HepG2 (cell line): Measurements from ENCODE around the gene EFS. TPM values are rescaled to one million over a fixed set of nuclear protein-coding genes. Genes with fewer than 3 reads are reported as not detected.

Experiments
- CENPT ChIP-seq: sonication (generic); formaldehyde crosslinking; IDR thresholded peaks from 2 replicates; pipeline ENCODE4 v1.8.0; 2022; ENCODE audit warnings: low read depth, mild to moderate bottlenecking, moderate library complexity, missing genetic modification reagents
- DNMT3B ChIP-seq: conservative IDR thresholded peaks from 2 replicates; pipeline ENCODE4 v1.6.1; 2016; ENCODE audit warnings: missing biosample characterization, control low read depth
- ELF1 ChIP-seq: sonication (generic); formaldehyde crosslinking; IDR thresholded peaks from 2 replicates; pipeline ENCODE4 v1.4.0; 2020; ENCODE audit warnings: missing genetic modification reagents
- HBP1 ChIP-seq: IDR thresholded peaks from 2 replicates; pipeline ENCODE4 v1.6.1; 2016; ENCODE audit warnings: low read depth, control low read depth
- HNF1B ChIP-seq: sonication (generic); formaldehyde crosslinking; IDR thresholded peaks from 2 replicates; pipeline ENCODE4 v1.5.1; 2020; ENCODE audit warnings: mild to moderate bottlenecking, moderate library complexity, missing genetic modification reagents
- HNRNPH1 ChIP-seq: fragments of 200-400 bp; formaldehyde crosslinking; optimal IDR thresholded peaks from 2 replicates; pipeline ENCODE3; 2017; ENCODE audit warnings: mild to moderate bottlenecking, low read depth, low read length
- NCOA1 ChIP-seq: sonication (generic); formaldehyde crosslinking; IDR thresholded peaks from 2 replicates; pipeline ENCODE4 v1.9.0; 2021; ENCODE audit warnings: missing genetic modification reagents
- PRPF4 ChIP-seq: fragments of 200-400 bp; formaldehyde crosslinking; IDR thresholded peaks from 2 replicates; pipeline ENCODE4 v1.6.1; 2016; ENCODE audit warnings: low read length, low read depth; ENCODE audit not compliant: poor library complexity, severe bottlenecking
- PTBP1 ChIP-seq: fragments of 200-400 bp; formaldehyde crosslinking; IDR thresholded peaks from 2 replicates; pipeline ENCODE4 v1.6.1; 2018; ENCODE audit warnings: low read length, low read depth; ENCODE audit not compliant: poor library complexity, severe bottlenecking
- RXRA ChIP-seq: sonication (generic); formaldehyde crosslinking; IDR thresholded peaks from 2 replicates; pipeline ENCODE4 v1.5.1; 2020; ENCODE audit warnings: missing genetic modification reagents
- SMAD9 ChIP-seq: sonication (generic); formaldehyde crosslinking; IDR thresholded peaks from 2 replicates; pipeline ENCODE4 v1.5.1; 2020; ENCODE audit warnings: mild to moderate bottlenecking, missing genetic modification reagents
- SMARCE1 ChIP-seq: fragments of 450-650 bp; IDR thresholded peaks from 2 replicates; pipeline ENCODE4 v1.6.1; 2017; ENCODE audit warnings: borderline replicate concordance
- TEF ChIP-seq: sonication (generic); formaldehyde crosslinking; IDR thresholded peaks from 2 replicates; pipeline ENCODE4 v1.5.0; 2020; ENCODE audit warnings: missing genetic modification reagents
- TFDP2 ChIP-seq: sonication (generic); formaldehyde crosslinking; IDR thresholded peaks from 2 replicates; pipeline ENCODE4 v1.4.0; 2020; ENCODE audit warnings: missing genetic modification reagents
- ZBTB34 ChIP-seq: sonication (generic); formaldehyde crosslinking; IDR thresholded peaks from 2 replicates; pipeline ENCODE4 v1.8.0; 2022; ENCODE audit warnings: mild to moderate bottlenecking, missing genetic modification reagents
- ZFP90 ChIP-seq: sonication (generic); formaldehyde crosslinking; IDR thresholded peaks from 2 replicates; pipeline ENCODE4 v1.8.0; 2022; ENCODE audit warnings: missing genetic modification reagents, mild to moderate bottlenecking, inconsistent platforms, borderline replicate concordance
- ZNF280D ChIP-seq: sonication (generic); formaldehyde crosslinking; IDR thresholded peaks from 2 replicates; pipeline ENCODE4 v1.5.1; 2020; ENCODE audit warnings: mild to moderate bottlenecking, missing genetic modification reagents
- ZNF749 ChIP-seq: sonication (generic); formaldehyde crosslinking; IDR thresholded peaks from 2 replicates; pipeline ENCODE4 v1.8.0; 2022; ENCODE audit warnings: mild to moderate bottlenecking, missing genetic modification reagents, moderate library complexity, borderline replicate concordance
- polyA plus RNA-seq, 8 experiments: library from polyadenylated mRNA; depleted of rRNA in 3 of 8; stranded (reverse) in 7 of 8; unstranded in 1 of 8; fragments of >200 nt; fragmentation: Illumina TruSeq in 4 of 8; extraction: Trizol in 4 of 8; gene quantifications; 2 replicates each; pipeline versions ENCODE4 v1.2.1 to v1.2.3, GENCODE V29; 2011 to 2016; ENCODE audit warnings: low read depth in 4 of 8, missing spikeins in 1 of 8, mixed read lengths in 1 of 8; ENCODE audit not compliant: insufficient read depth in 1 of 8
- total RNA-seq, 5 experiments: library from RNA; depleted of rRNA; stranded (reverse); fragments of >200 nt; fragmentation: Illumina TruSeq; extraction: Trizol; gene quantifications; 2 replicates each; pipeline ENCODE4 v1.2.3, GENCODE V29; 2016; ENCODE audit warnings: low read depth in 1 of 5

Gene EFS
- total and polyA plus RNA-seq, 2 of the 13 experiments (the other 11 are each of a cell fraction or from before 2014, with no cell fraction given): not detected

- TF ChIP-seq SMAD9 (CRISPR knock-in tag) (0 out of 2 replicates have a peak, but pooled peaks have one; percentile 56), CENPT (CRISPR knock-in tag) (no peak), NCOA1 (CRISPR knock-in tag) (peak; percentile 78; the same call in 1 of the 2 replicates), RXRA (peak; percentile 70), SMARCE1 (no peak), TFDP2 (peak; percentile 38; the same call in 1 of the 2 replicates), DNMT3B (CRISPR knock-in tag) (peak; percentile 89; the same call in 1 of the 2 replicates), ZNF749 (CRISPR knock-in tag) (peak; percentile 72; the same call in 1 of the 2 replicates), TEF (CRISPR knock-in tag) (no peak; the same call in none of the 2 replicates), HNF1B (CRISPR knock-in tag) (peak; percentile 70), ZNF280D (CRISPR knock-in tag) (no peak), PTBP1 (no peak), HNRNPH1 (no peak), ZBTB34 (no peak), ZFP90 (CRISPR knock-in tag) (no peak; the same call in 1 of the 2 replicates), HBP1 (peak; percentile 11; the same call in 1 of the 2 replicates), ELF1 (CRISPR knock-in tag) (no peak; the same call in none of the 2 replicates), PRPF4 (no peak)
These were observed 43.1 kb downstream of the EFS start (continued) for GRCh38 chr14:23321572-23322547.
